ENCODE measurements around the gene CROCC2.

The CROCC2 gene

DNA sequence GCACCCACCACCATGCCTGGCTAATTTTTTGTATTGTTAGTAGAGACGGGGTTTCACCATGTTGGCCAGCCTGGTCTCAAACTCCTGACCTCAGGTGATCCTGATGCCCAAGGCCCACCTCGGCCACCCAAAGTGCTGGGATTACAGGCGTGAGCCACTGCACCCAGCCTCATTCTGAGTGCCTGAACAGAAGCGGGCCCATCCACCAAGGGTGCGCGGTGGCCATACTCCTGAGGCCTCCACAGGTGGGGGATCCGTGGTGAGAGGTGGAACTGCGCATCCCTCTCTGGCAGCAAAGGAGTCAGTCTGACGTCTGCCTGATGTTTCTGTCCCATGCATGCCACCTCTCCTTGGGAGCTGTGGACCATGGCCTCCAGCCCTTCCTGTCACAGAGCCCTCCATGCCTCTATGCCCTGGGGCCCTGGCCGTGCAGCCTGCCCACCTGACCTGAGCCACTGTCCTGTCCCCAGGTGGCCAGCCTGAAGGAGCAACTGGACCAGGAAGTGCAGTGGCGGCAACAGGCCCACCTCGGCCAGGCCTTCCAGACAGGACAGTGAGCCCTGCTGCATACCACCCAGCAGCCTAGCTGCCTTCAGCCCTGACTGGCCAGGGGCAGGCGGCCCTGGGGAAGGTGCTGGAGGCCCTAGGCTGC is 84.7 kb downstream of the CROCC2 start:
- TF ChIP-seq, protein P1, sequence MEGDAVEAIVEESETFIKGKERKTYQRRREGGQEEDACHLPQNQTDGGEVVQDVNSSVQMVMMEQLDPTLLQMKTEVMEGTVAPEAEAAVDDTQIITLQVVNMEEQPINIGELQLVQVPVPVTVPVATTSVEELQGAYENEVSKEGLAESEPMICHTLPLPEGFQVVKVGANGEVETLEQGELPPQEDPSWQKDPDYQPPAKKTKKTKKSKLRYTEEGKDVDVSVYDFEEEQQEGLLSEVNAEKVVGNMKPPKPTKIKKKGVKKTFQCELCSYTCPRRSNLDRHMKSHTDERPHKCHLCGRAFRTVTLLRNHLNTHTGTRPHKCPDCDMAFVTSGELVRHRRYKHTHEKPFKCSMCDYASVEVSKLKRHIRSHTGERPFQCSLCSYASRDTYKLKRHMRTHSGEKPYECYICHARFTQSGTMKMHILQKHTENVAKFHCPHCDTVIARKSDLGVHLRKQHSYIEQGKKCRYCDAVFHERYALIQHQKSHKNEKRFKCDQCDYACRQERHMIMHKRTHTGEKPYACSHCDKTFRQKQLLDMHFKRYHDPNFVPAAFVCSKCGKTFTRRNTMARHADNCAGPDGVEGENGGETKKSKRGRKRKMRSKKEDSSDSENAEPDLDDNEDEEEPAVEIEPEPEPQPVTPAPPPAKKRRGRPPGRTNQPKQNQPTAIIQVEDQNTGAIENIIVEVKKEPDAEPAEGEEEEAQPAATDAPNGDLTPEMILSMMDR (conservative IDR thresholded peaks at IDR 0.05), result no peak
- no peak for TF ChIP-seq ZFX (IDR thresholded peaks at IDR 0.05)
- peak overlapping the region; percentile 98 for H3K27ac ChIP-seq

DNA sequence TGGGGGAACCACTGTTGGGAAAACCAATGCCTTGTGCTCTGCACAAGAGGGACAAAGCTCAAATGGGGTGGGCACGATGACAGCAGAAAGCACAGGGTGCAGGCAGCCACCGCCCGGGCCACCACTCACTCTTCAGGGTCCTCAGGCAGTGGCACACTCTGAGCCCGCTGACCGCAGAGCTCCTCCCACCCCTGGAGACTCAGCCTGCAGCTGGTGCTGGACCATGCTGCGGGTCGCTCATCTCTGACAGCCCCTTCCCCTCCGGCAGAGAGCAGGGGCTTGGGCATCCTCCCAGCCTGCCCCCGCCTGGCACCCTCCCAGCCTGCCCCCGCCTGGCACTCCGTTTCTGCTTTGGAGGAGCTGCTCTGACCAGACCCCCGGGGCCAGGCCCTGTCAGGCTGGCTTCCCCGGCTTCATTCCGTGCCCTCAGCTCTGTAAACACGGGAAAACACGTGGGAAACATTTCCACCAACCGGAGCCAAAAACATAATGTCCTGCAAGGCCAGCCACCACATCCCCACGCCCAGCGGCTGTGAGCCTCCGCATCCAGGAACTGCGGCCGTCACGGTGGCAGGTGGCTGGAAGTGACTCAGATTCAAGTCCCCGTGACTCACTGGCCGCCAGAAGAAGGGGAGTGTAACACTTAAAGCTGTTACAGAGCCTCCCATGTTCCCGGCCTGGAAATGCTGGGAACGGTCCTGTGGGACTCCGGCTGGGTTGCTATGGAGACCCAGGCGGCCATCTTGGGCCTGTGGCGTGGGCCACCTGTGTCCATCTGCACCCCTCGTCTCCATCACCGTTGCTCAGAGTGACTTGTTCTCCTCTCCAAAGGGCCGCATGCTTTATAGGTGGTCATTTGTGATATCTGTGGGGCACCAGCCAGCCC is 85.5 kb downstream of the CROCC2 start:
- TF ChIP-seq, protein P1 (conservative IDR thresholded peaks at IDR 0.05), result no peak
- no peak; the same call in 1 of the 2 replicates for TF ChIP-seq ZFX (IDR thresholded peaks at IDR 0.05)
- H3K27ac ChIP-seq, result peak overlapping the region; percentile 98

DNA sequence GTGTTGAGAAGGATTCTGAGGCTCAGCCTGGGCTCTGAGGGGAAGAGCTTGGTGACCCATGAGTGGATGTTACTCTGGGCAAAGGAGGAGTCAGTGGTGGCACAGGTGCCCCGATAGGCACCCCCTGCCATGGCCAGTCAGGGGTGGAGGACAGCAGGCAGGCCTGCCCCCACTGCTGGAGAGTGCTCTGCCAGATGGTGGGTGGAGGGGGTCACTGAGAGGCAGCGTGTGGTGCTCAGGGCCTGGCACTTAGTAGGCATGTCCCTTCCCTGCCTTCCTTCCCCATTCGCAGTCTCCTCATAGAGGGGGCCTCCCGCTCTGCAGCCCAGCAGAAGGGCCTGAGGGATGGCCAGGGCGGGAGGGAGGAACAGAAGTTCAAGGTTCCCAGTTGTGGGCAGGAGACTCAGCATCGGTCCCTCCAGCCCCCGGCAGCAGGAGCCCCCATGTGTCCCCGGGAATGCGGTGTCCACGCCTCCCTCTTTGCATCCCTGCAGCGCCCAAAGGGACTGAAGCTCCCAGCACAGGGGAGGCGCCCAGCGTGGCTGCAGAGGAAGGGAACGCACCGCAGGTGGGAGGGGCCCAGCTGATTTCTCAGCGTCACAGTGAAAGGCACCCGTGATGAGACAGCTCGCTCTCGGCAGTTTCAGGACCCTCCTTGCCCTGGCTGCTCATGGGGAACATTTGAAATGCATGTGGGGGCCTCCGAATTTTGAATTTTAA is 86.6 kb downstream of the CROCC2 start:
- TF ChIP-seq ZFX (IDR thresholded peaks at IDR 0.05), result no peak
- TF ChIP-seq, protein P1 (conservative IDR thresholded peaks at IDR 0.05), result no peak

DNA sequence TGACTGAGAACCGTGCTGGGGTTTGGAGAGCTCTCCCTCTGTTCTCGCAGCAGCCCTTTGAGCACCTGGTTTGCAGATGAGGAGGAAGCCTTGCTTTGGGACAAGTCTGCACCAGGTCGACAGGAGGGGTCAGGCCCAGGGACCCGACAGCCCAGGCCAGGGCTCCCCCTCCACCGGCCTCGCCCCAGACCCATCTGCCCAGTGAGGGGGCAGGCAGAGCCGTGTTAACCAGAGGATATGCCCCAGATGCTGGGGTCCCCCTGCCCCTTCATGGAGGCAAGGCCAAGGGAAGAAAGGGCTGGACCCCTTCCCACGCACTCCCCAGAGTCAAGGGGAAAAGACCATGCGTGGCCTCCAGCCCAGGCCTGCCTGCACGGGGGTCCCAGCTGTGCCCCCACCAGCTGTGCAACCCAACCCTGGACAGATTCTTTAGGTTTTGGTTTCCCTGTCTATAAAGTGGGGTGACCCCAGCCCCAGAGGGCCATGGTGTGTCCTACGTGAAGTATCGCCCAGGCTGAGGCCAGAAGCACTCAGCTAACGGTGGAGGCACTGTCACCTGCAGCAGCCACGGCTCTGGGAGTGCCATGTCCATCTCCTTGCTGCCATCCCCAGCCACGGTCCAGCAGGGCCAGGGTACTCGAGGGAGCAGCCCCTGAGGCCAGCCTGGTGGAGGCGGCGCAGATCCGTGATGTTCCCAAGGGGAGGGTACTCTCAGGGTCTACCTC is 87.5 kb downstream of the CROCC2 start:
- no peak overlapping the region for H3K27ac ChIP-seq
- TF ChIP-seq ZFX (IDR thresholded peaks at IDR 0.05), result no peak
- TF ChIP-seq, protein P1 (conservative IDR thresholded peaks at IDR 0.05), result no peak

More for the DNA sequence above, 86.6 kb downstream of the CROCC2 start:
- peak overlapping the region; percentile 98 for H3K27ac ChIP-seq

DNA sequence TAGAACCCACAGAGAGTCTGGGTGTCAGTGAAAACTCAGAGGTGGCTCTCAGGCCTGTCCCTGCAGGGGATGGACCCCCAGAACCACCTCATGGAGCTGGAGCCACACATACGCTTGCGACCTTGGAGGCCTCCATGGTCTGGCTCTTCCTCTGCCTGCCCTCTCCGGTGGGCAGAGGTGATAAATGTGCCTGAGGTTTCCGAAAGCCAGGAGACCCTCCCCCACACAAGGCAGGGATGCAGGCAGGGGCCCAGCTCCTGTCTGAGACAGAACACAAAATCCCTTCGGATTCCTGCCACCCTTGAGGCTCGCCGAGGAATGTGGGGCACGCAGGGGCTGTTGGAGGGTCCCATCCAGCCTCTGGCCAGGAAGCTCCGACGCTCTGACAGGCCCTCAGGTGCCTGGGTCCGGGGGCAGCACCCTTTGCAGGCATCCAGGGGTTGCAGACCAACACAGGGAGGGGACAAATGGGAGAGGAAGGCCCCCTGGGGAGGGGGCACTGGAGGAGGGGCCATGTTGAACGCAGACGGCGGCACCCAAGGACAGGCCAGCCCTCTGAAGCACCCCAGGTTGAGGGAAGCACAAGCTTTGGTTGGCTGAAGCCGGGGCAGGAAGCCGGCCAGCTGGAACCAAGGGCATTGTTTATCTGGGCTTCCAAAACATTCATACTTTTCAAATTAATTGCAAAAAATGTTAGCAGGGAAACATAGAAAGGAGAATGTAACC is 88.2 kb downstream of the CROCC2 start:
- no peak overlapping the region for H3K27ac ChIP-seq
- TF ChIP-seq, protein P1 (conservative IDR thresholded peaks at IDR 0.05), result no peak
- no peak for TF ChIP-seq ZFX (IDR thresholded peaks at IDR 0.05)
